ENCODE measurements around the gene ETNK1.

The ETNK1 gene

DNA sequence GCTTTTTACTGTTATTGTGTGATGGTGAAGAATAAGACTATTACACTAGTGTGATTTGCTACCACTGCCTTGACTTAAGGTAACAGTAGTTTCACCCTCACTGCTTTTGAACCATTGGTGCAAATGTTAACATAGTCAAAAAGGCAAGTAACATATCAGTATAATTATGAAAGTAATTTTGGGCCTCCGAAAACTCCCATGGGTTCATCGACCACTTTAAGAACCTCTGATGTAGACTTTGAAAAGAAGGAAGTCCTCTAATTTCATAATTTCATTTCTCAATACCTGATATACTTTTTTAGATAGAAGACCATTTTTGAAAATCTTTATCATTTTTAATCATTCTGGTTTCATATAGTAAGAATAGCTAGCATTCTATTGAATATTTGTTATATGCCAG lies 57.7 kb downstream of the ETNK1 start (continued):
- TF ChIP-seq, protein P1, sequence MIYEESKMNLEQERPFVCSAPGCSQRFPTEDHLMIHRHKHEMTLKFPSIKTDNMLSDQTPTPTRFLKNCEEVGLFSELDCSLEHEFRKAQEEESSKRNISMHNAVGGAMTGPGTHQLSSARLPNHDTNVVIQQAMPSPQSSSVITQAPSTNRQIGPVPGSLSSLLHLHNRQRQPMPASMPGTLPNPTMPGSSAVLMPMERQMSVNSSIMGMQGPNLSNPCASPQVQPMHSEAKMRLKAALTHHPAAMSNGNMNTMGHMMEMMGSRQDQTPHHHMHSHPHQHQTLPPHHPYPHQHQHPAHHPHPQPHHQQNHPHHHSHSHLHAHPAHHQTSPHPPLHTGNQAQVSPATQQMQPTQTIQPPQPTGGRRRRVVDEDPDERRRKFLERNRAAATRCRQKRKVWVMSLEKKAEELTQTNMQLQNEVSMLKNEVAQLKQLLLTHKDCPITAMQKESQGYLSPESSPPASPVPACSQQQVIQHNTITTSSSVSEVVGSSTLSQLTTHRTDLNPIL (CRISPR knock-in tag; IDR thresholded peaks at IDR 0.05; ENCODE audit: low read depth), result no peak
- TF ChIP-seq OSR1 (CRISPR knock-in tag; IDR thresholded peaks at IDR 0.05) (no peak), ZNF70 (CRISPR knock-in tag; IDR thresholded peaks at IDR 0.05) (no peak), ZNF565 (CRISPR knock-in tag; conservative IDR thresholded peaks at IDR 0.05; ENCODE audit: low read depth) (no peak), TOX (CRISPR knock-in tag; IDR thresholded peaks at IDR 0.05; ENCODE audit: borderline replicate concordance) (no peak)

DNA sequence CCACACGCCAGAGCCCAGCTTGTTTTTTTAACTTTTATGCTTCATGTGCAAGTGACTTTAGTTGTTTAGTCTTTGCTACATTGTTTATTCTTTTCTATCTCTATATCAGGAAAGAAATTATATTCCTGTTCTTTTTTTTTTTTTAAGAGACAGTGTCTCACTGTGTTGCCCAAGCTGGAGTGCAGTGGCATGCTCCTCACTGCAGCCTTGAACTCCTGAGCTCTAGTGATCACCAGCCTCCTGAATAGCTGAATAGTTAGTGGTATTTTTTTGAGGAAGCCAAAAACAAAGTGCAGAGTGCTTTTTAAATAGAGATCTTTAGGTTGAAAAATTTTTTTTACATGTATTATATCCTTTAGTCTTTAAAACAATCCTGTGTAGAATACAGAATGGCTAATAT lies 58.2 kb downstream of the ETNK1 start:
- no peak for ATAC-seq
- TF ChIP-seq, protein P2, sequence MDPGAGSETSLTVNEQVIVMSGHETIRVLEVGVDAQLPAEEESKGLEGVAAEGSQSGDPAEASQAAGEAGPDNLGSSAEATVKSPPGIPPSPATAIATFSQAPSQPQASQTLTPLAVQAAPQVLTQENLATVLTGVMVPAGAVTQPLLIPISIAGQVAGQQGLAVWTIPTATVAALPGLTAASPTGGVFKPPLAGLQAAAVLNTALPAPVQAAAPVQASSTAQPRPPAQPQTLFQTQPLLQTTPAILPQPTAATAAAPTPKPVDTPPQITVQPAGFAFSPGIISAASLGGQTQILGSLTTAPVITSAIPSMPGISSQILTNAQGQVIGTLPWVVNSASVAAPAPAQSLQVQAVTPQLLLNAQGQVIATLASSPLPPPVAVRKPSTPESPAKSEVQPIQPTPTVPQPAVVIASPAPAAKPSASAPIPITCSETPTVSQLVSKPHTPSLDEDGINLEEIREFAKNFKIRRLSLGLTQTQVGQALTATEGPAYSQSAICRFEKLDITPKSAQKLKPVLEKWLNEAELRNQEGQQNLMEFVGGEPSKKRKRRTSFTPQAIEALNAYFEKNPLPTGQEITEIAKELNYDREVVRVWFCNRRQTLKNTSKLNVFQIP (CRISPR knock-in tag; IDR thresholded peaks at IDR 0.05; ENCODE audit: borderline replicate concordance, low read depth), result no peak
- TF ChIP-seq OSR1 (CRISPR knock-in tag; IDR thresholded peaks at IDR 0.05) (no peak), ZFP3 (CRISPR knock-in tag; IDR thresholded peaks at IDR 0.05) (no peak), PPARA (CRISPR knock-in tag; IDR thresholded peaks at IDR 0.05; ENCODE audit: borderline replicate concordance) (no peak)

DNA sequence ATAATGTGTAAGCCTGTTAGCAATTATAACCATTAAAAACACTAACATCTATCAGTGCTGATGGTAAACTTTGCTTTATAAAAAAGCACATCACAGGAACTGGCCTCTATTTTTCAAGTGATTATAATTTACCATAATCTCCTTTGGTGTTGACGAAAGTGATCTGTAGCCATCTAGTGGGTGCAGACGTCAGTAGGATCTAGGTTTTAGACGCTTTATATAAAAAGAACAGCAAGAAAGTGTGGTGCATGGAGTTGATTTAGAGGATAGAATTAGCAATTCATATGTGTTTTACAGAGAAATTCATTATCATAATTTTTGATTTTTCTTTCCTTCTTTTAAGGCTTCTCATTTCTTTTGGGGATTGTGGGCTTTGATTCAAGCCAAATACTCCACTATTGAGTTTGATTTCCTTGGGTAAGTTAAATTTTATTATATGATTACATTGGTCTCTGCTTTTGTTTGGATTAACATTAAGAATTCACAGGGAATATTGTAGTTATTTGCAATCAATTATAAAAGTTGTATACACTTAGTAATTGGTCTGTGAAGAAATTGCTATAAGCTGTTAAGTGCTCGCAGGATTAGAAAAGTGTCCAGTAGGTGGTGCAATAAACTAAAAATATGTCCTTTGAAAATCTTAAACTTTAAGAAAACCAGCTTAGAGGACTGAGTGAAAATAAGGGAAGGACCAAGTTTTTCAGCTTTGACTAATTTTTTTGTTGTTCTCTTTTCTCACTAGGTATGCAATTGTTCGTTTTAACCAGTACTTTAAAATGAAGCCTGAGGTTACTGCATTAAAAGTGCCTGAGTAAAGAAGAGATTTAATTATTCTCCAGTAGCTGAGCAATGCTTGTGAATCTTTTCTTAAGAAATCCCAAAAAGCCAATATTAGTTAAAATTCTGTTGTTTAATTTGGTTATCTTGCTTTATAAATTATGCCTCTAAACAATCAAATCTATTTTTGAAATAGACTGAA lies 59.5 kb downstream of the ETNK1 start:
- ATAC-seq, result peak; percentile 74
- no peak for TF ChIP-seq TOX (CRISPR knock-in tag; IDR thresholded peaks at IDR 0.05; ENCODE audit: borderline replicate concordance)
- TF ChIP-seq, protein P2 (CRISPR knock-in tag; IDR thresholded peaks at IDR 0.05; ENCODE audit: borderline replicate concordance, low read depth), result no peak

DNA sequence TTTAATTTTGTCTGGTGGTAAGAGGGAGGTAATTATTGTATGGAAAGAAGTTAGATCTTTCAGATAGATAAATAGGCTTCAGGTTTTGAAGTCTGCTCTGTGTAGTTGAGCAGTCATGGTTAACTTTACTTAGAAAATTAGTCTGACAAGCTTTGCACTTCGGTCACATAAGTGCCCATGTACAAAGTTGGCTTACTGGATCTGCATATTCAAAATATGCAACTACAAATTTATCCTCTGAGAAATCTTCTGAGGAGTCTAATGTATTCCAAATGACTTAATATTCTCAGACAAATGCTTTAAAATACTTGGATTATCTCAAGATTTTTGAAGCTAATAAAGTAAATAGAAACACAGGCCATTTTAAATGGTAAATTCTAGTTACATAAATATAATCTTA lies 61.2 kb downstream of the ETNK1 start:
- no peak for ATAC-seq
- TF ChIP-seq BACH2 (CRISPR knock-in tag; IDR thresholded peaks at IDR 0.05; ENCODE audit: borderline replicate concordance) (no peak), ARNTL (CRISPR knock-in tag; IDR thresholded peaks at IDR 0.05; ENCODE audit: borderline replicate concordance, low read depth) (no peak), SNAI2 (CRISPR knock-in tag; IDR thresholded peaks at IDR 0.05) (no peak), ZNF70 (CRISPR knock-in tag; IDR thresholded peaks at IDR 0.05) (no peak), ZFP30 (CRISPR knock-in tag; IDR thresholded peaks at IDR 0.05) (no peak), ZC3H10 (CRISPR knock-in tag; IDR thresholded peaks at IDR 0.05) (no peak), TCF4 (CRISPR knock-in tag; IDR thresholded peaks at IDR 0.05; ENCODE audit: borderline replicate concordance) (no peak), ZNF8 (CRISPR knock-in tag; IDR thresholded peaks at IDR 0.05) (no peak), PPARA (CRISPR knock-in tag; IDR thresholded peaks at IDR 0.05; ENCODE audit: borderline replicate concordance) (no peak)
- TF ChIP-seq, protein P3, sequence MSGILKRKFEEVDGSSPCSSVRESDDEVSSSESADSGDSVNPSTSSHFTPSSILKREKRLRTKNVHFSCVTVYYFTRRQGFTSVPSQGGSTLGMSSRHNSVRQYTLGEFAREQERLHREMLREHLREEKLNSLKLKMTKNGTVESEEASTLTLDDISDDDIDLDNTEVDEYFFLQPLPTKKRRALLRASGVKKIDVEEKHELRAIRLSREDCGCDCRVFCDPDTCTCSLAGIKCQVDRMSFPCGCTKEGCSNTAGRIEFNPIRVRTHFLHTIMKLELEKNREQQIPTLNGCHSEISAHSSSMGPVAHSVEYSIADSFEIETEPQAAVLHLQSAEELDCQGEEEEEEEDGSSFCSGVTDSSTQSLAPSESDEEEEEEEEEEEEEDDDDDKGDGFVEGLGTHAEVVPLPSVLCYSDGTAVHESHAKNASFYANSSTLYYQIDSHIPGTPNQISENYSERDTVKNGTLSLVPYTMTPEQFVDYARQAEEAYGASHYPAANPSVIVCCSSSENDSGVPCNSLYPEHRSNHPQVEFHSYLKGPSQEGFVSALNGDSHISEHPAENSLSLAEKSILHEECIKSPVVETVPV (CRISPR knock-in tag; IDR thresholded peaks at IDR 0.05), result no peak

DNA sequence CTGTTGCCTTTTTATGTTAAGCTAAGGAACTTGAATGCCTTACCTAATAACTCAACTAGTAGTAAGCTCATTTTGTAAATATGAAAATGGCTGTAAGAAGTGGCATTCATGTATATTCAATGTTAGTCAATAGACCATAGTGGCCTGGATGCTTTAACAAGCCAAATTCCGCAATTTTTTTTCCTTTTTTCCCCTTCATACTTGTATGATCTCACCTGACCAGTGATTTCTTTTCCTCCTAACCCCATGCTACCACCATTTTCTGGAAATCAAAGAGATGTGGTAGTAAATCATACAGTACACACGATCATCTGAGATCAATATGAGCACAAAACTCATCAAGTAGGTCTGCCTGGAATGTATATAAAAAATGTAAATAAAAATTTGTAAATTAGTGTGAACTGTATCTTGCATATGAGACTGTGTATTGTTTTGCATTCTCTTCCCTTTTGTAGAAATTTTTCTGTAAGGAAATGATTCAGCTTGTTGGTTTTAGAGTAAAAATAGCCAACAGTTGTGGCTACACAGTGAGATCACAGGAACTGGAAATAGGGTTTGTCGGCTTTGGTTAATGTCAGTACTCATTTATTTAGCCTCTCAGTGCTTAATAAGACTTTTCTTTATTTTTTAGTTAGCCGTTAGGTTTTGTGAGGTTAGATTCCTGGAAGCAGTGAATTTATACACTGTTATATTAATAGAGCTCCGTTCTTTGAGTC lies 62.5 kb downstream of the ETNK1 start:
- peak; percentile 73 for ATAC-seq
- no peak for TF ChIP-seq BACH2 (CRISPR knock-in tag; IDR thresholded peaks at IDR 0.05; ENCODE audit: borderline replicate concordance)
- TF ChIP-seq RARB (CRISPR knock-in tag; IDR thresholded peaks at IDR 0.05), result no peak
- TF ChIP-seq ZNF565 (CRISPR knock-in tag; conservative IDR thresholded peaks at IDR 0.05; ENCODE audit: low read depth), result no peak
